Measurements from ENCODE around the gene RTN4RL2. TPM values are rescaled to one million over a fixed set of nuclear protein-coding genes. Genes with fewer than 3 reads are reported as not detected.

The RTN4RL2 gene
- total and polyA plus RNA-seq, 10 of the 15 experiments (the other 5 are each of a cell fraction or from before 2014, with no cell fraction given): 0.14 to 1.1 (median 0.52) TPM; not detected in 4

DNA sequence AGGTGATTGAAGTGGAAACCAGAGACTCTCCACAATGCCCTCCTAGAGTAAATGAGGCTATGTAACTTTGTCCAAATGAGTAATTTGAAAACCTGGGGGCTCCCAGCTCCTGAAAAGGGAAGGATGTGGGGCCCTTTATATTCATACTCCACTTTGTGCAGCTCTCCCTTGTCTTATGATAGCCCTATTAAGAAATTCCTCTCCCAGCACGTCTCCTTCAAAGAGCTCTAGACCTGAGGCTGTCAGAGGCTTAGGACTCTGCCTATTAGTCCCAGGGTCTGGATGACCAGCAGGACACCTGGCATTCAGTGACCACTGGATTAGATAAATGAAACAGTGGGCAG, 53.1 kb downstream of the RTN4RL2 start (continued):
- TF ChIP-seq, protein P1, sequence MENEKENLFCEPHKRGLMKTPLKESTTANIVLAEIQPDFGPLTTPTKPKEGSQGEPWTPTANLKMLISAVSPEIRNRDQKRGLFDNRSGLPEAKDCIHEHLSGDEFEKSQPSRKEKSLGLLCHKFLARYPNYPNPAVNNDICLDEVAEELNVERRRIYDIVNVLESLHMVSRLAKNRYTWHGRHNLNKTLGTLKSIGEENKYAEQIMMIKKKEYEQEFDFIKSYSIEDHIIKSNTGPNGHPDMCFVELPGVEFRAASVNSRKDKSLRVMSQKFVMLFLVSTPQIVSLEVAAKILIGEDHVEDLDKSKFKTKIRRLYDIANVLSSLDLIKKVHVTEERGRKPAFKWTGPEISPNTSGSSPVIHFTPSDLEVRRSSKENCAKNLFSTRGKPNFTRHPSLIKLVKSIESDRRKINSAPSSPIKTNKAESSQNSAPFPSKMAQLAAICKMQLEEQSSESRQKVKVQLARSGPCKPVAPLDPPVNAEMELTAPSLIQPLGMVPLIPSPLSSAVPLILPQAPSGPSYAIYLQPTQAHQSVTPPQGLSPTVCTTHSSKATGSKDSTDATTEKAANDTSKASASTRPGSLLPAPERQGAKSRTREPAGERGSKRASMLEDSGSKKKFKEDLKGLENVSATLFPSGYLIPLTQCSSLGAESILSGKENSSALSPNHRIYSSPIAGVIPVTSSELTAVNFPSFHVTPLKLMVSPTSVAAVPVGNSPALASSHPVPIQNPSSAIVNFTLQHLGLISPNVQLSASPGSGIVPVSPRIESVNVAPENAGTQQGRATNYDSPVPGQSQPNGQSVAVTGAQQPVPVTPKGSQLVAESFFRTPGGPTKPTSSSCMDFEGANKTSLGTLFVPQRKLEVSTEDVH (IDR thresholded peaks at IDR 0.05; ENCODE audit: low read depth, partially characterized antibody): no peak
- TF ChIP-seq TARDBP (IDR thresholded peaks at IDR 0.05; ENCODE audit: borderline replicate concordance) (no peak), ESRRA (IDR thresholded peaks at IDR 0.05; ENCODE audit: low read length) (no peak)

DNA sequence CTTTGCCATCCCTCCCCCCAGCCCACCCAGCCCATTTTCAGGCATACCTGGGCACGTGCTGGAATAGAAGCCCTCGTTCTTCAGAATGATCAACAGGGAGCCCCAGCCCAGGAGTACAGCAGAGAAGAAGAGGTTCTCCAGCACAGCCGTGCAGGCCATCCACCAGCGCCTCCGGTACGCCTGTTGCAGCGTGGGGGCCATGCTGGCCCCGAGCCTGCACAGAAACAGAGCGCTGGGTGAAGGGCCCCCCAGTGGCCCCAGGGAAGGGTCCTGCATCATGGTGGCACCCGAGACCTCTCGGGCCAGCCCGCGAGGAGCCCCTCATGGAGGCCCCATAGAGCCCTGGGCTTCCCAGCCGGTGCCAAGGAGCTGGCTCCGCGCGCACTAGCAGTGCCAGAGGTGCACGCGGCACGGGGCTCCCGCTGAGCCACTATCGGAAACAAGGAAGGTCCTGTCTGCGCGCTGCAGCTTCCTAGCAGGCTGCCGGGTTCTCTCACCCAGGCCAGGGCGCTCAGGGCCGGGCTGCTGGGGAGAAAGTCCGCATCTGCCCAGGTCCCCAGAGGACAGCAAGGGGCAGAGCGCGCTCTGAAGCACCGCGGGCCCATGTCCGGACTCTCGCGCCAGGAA, 53.7 kb downstream of the RTN4RL2 start:
- in situ Hi-C loops (cut with MboI): no loop called here
- POLR2A ChIA-PET: interaction anchor here (0.6 kb wide), 1 partner anchor 160 kb away, joined by 4 read pairs; no protein-coding TSS in a partner anchor
- H3K79me2 ChIP-seq (ENCODE audit: control insufficient read depth, insufficient read depth, low read length): peaks cover 11% of the 10 kb centered on the region

More for the DNA sequence above, 53.7 kb downstream of the RTN4RL2 start:
- H4K20me1 ChIP-seq (ENCODE audit: control insufficient read depth, insufficient read depth): no peaks in the 10 kb centered on the region
- no peaks in the 10 kb centered on the region for H3K9me3 ChIP-seq (replicated peaks; ENCODE audit: control insufficient read depth, insufficient read depth, low read length)
- RAD21 ChIA-PET (ENCODE audit: unreplicated experiment): interaction anchor here (0.9 to 8.2 kb wide), 4 partner anchors 12 to 126 kb away, joined by 3 to 46 read pairs (median 6); no protein-coding TSS in a partner anchor
- SMC1A ChIA-PET (ENCODE audit: uncharacterized antibody, unreplicated experiment): interaction anchor here (1.0 to 5.4 kb wide), 5 partner anchors 9 to 36 kb away, joined by 4 to 47 read pairs (median 4); no protein-coding TSS in a partner anchor
- no peaks in the 10 kb centered on the region for H3K36me3 ChIP-seq (ENCODE audit: control insufficient read depth in 2 of 2, insufficient read depth in 2 of 2, low read length in 1 of 2)
- intact Hi-C loops (cut with micrococcal nuclease; ENCODE audit: unreplicated experiment): no loop called here
- H3K4me3 ChIP-seq: peak overlapping the region; percentile 90
- TF ChIP-seq ZNF217 (IDR thresholded peaks at IDR 0.05) (no peak), HDAC2 (IDR thresholded peaks at IDR 0.05) (peak; percentile 83; the same call in 1 of the 2 replicates), RAD51 (IDR thresholded peaks at IDR 0.05) (no peak), TARDBP (IDR thresholded peaks at IDR 0.05; ENCODE audit: borderline replicate concordance) (no peak), BHLHE40 (IDR thresholded peaks at IDR 0.05; ENCODE audit: borderline replicate concordance in 1 of 2, low read depth in 2 of 2, low read length in 1 of 2) (peak in 1 of 2 experiments; percentile 36; a peak in 1 of 4 replicates), HDAC6 (IDR thresholded peaks at IDR 0.05; ENCODE audit: unreplicated experiment) (peak; percentile 96)
- ATAC-seq (peak; percentile 64), DNase-seq (ENCODE audit: low read depth, low spot score) (no peak), FAIRE-seq (no peak)
- H3K4me1 ChIP-seq (ENCODE audit: control insufficient read depth, insufficient read depth, low read length): no peaks in the 10 kb centered on the region
- H3K4me2 ChIP-seq (ENCODE audit: control insufficient read depth, insufficient read depth): peak overlapping the region; percentile 78
- H3K27ac ChIP-seq (ENCODE audit: control insufficient read depth, insufficient read depth): peak overlapping the region; percentile 35; the same call in 1 of the 2 replicates
- CTCF ChIA-PET: interaction anchor here (0.5 to 10.6 kb wide), 8 partner anchors 13 to 1991 kb away, joined by 3 to 158 read pairs (median 8); partner anchors contain the start of genes RTN4RL2 and UBE2L6
- peak overlapping the region; percentile 90 for H2AFZ ChIP-seq (ENCODE audit: control insufficient read depth, low read depth, low read length)
- H3K9ac ChIP-seq (ENCODE audit: control insufficient read depth, insufficient read depth, low read length): peak overlapping the region; percentile 81
- BruUV-seq (replicated peaks): TSS peak; percentile 58
- 11% methylated on average over 25 of the region's 35 CpGs for WGBS (ENCODE audit: insufficient coverage, insufficient replicate concordance, low lambda C conversion rate, missing lambda C conversion rate)
- H3K27me3 ChIP-seq (replicated peaks in 1 of 2; ENCODE audit: control insufficient read depth in 2 of 2, insufficient read depth in 2 of 2, low read length in 1 of 2): no peaks in the 10 kb centered on the region

Measured in GM12878 (cell line).